Measurements from ENCODE around the gene TIPARP.

GRCh38 chr3:156693166-156693565, 18.8 kb downstream of the TIPARP start:
- no peak for TF ChIP-seq EZH2 (IDR thresholded peaks at IDR 0.05; ENCODE audit: low read length, missing control alignments)
- TF ChIP-seq, protein P1, sequence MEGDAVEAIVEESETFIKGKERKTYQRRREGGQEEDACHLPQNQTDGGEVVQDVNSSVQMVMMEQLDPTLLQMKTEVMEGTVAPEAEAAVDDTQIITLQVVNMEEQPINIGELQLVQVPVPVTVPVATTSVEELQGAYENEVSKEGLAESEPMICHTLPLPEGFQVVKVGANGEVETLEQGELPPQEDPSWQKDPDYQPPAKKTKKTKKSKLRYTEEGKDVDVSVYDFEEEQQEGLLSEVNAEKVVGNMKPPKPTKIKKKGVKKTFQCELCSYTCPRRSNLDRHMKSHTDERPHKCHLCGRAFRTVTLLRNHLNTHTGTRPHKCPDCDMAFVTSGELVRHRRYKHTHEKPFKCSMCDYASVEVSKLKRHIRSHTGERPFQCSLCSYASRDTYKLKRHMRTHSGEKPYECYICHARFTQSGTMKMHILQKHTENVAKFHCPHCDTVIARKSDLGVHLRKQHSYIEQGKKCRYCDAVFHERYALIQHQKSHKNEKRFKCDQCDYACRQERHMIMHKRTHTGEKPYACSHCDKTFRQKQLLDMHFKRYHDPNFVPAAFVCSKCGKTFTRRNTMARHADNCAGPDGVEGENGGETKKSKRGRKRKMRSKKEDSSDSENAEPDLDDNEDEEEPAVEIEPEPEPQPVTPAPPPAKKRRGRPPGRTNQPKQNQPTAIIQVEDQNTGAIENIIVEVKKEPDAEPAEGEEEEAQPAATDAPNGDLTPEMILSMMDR (conservative IDR thresholded peaks at IDR 0.05 in 1 of 2, IDR thresholded peaks at IDR 0.05 in 1 of 2; ENCODE audit: low read depth in 1 of 2, low read length in 2 of 2) = no peak
